HG02938 (cell line): ENCODE data around the gene LUZP2.

Source experiments
- ATAC-seq: cut with Tn5 transposase; IDR thresholded peaks from one replicate; pipeline ENCODE4 v1.9.1; 2021; ENCODE audit warnings: mild to moderate bottlenecking, moderate library complexity; ENCODE audit not compliant: unreplicated experiment

The LUZP2 gene

GRCh38 chr11:25065746-25066145 is 568.9 kb downstream of the LUZP2 start:
- ATAC-seq, result no peak

- no peak for ATAC-seq
Measured at GRCh38 chr11:25066706-25067105, 569.9 kb downstream of the LUZP2 start.

GRCh38 chr11:25068451-25068850 is 571.6 kb downstream of the LUZP2 start:
- ATAC-seq, result no peak

- ATAC-seq, result no peak
Measured at GRCh38 chr11:25094085-25094802, 597.4 kb downstream of the LUZP2 start.

GRCh38 chr11:25119416-25119815 is 622.6 kb downstream of the LUZP2 start:
- ATAC-seq, result no peak
